Liver (tissue), 9 donors: Measurements from ENCODE around the gene ELAC1. TPM values are rescaled to one million over a fixed set of nuclear protein-coding genes. Genes with fewer than 3 reads are reported as not detected.

Source experiments
- DNase-seq: peaks from one replicate; pipeline ENCODE4 v3.0.0-alpha.2; 2017; ENCODE audit warnings: low spot score
- H3K27ac ChIP-seq, 2 donors: one replicate each; pipeline ENCODE4 v1.7.0; 2013; ENCODE audit warnings: inconsistent platforms in 2 of 2, low read length in 2 of 2, control low read depth in 1 of 2, low read depth in 1 of 2, mild to moderate bottlenecking in 1 of 2
- H3K27me3 ChIP-seq, 4 donors: one replicate each; pipeline versions ENCODE4 v1.6.1 to v1.7.0; 2013; ENCODE audit warnings: low read length in 3 of 4, inconsistent platforms in 1 of 4, mild to moderate bottlenecking in 1 of 4, moderate library complexity in 1 of 4; ENCODE audit not compliant: control insufficient read depth in 4 of 4, insufficient read depth in 4 of 4
- H3K36me3 ChIP-seq, 4 donors: one replicate each; pipeline versions ENCODE4 v1.6.1 to v1.7.0; 2013; ENCODE audit warnings: low read length in 3 of 4, mild to moderate bottlenecking in 3 of 4, low read depth in 1 of 4, moderate library complexity in 1 of 4; ENCODE audit not compliant: control insufficient read depth in 4 of 4, insufficient read depth in 3 of 4
- H3K4me1 ChIP-seq, 4 donors: one replicate each; pipeline versions ENCODE4 v1.6.1 to v1.7.0; 2013; ENCODE audit warnings: low read length in 3 of 4, mild to moderate bottlenecking in 3 of 4, moderate library complexity in 1 of 4; ENCODE audit not compliant: control insufficient read depth in 4 of 4, insufficient read depth in 4 of 4
- H3K4me3 ChIP-seq, 3 donors: one replicate each; pipeline versions ENCODE4 v1.6.1 to v1.7.0; 2013; ENCODE audit warnings: low read length in 3 of 3, control low read depth in 1 of 3, low read depth in 1 of 3, mild to moderate bottlenecking in 1 of 3
- H3K9ac ChIP-seq, 2 donors: one replicate each; pipeline ENCODE4 v1.7.0; 2013; ENCODE audit warnings: low read length in 2 of 2, mild to moderate bottlenecking in 2 of 2, moderate library complexity in 2 of 2, control low read depth in 1 of 2, low read depth in 1 of 2
- H3K9me3 ChIP-seq, 4 donors: one replicate each; pipeline versions ENCODE4 v1.6.1 to v1.7.0; 2013; ENCODE audit warnings: low read length in 3 of 4; ENCODE audit not compliant: control insufficient read depth in 4 of 4
- ATF3 ChIP-seq: IDR thresholded peaks from 2 replicates; pipeline ENCODE4 v1.6.1; 2016; ENCODE audit warnings: antibody characterized with exemption
- CTCF ChIP-seq: fragments of 150-350 bp; IDR thresholded peaks from 2 replicates; pipeline ENCODE4 v1.5.1; 2017; ENCODE audit warnings: improper control_type of control experiment, low read depth, low read length; ENCODE audit not compliant: missing input control
- EGR1 ChIP-seq, 2 donors: IDR thresholded peaks; 2 replicates each; pipeline ENCODE4 v1.6.1; 2016 to 2018; ENCODE audit warnings: antibody characterized with exemption in 2 of 2, low read depth in 2 of 2
- FOXA1 ChIP-seq: IDR thresholded peaks from 2 replicates; pipeline ENCODE4 v1.6.1; 2016; ENCODE audit warnings: antibody characterized with exemption
- FOXA2 ChIP-seq: IDR thresholded peaks from 2 replicates; pipeline ENCODE4 v1.6.1; 2016; ENCODE audit warnings: antibody characterized with exemption
- GABPA ChIP-seq, 2 donors: IDR thresholded peaks in 1 of 2; conservative IDR thresholded peaks in 1 of 2; 2 replicates each; pipeline ENCODE4 v1.6.1; 2016; ENCODE audit warnings: antibody characterized with exemption in 2 of 2, mild to moderate bottlenecking in 1 of 2, moderate library complexity in 1 of 2
- HNF4A ChIP-seq, 2 donors: conservative IDR thresholded peaks; 2 replicates each; pipeline ENCODE4 v1.6.1; 2016; ENCODE audit warnings: antibody characterized with exemption in 2 of 2, mild to moderate bottlenecking in 2 of 2
- HNF4G ChIP-seq: IDR thresholded peaks from 2 replicates; pipeline ENCODE4 v1.6.1; 2016; ENCODE audit warnings: antibody characterized with exemption
- JUND ChIP-seq, 2 donors: IDR thresholded peaks; 2 replicates each; pipeline ENCODE4 v1.6.1; 2016; ENCODE audit warnings: antibody characterized with exemption in 2 of 2
- MAX ChIP-seq: IDR thresholded peaks from 2 replicates; pipeline ENCODE4 v1.6.1; 2016; ENCODE audit warnings: antibody characterized with exemption
- NR2F2 ChIP-seq: IDR thresholded peaks from 2 replicates; pipeline ENCODE4 v1.6.1; 2016; ENCODE audit warnings: antibody characterized with exemption
- RAD21 ChIP-seq, 2 donors: IDR thresholded peaks; 2 replicates each; pipeline ENCODE4 v1.6.1; 2016; ENCODE audit warnings: antibody characterized with exemption in 2 of 2, mild to moderate bottlenecking in 2 of 2
- REST ChIP-seq: IDR thresholded peaks from 2 replicates; pipeline ENCODE4 v1.6.1; 2016; ENCODE audit warnings: antibody characterized with exemption, mild to moderate bottlenecking
- SP1 ChIP-seq: IDR thresholded peaks from 2 replicates; pipeline ENCODE4 v1.6.1; 2018; ENCODE audit warnings: antibody characterized with exemption, mild to moderate bottlenecking
- TAF1 ChIP-seq: conservative IDR thresholded peaks from 2 replicates; pipeline ENCODE4 v1.6.1; 2016; ENCODE audit warnings: antibody characterized with exemption, mild to moderate bottlenecking
- YY1 ChIP-seq: IDR thresholded peaks from 2 replicates; pipeline ENCODE4 v1.6.1; 2016; ENCODE audit warnings: antibody characterized with exemption, mild to moderate bottlenecking
- WGBS: extraction: QIAGEN DNeasy Blood & Tissue Kit; methylation state at CpG from one replicate; pipeline ENCODE4 v1.1.7; 2013; 5-methylcytosine and 5-hydroxymethylcytosine counted together
- polyA plus RNA-seq, 2 donors: library from polyadenylated mRNA; stranded (reverse) in 1 of 2; unstranded in 1 of 2; fragments of 200-250 nt in 1 of 2; fragments of >200 nt in 1 of 2; fragmentation: Nextera tagmentation in 1 of 2; extraction: Ambion mirVana in 1 of 2; gene quantifications; one replicate each; pipeline versions ENCODE4 v1.2.1 to v1.2.3, GENCODE V29; 2013 to 2015
- total RNA-seq, 2 donors: library from RNA; depleted of rRNA; stranded (reverse); fragments of >200 nt; gene quantifications; one replicate each; pipeline ENCODE4 v1.2.3, GENCODE V29; 2014
- donor health status: healthy.
- donor health status: healthy.
- donor health status: healthy.
- donor health status: healthy.
- donor health status: healthy.

ELAC1 gene
- total and polyA plus RNA-seq, 4 donors, result 4.9 to 10.2 (median 7.0) TPM

GRCh38 chr18:50938912-50939311, 28.9 kb upstream of the ELAC1 start:
- no peak for DNase-seq
- no peak overlapping the region for H3K9ac ChIP-seq
- no peak overlapping the region for H3K4me3 ChIP-seq
- H3K27me3 ChIP-seq, result no peaks in the 10 kb centered on the region
- peaks cover 0 to 5% (median 1%) of the 10 kb centered on the region in 4 donors for H3K36me3 ChIP-seq
- no peak for TF ChIP-seq FOXA1
- TF ChIP-seq SP1, result no peak
- TF ChIP-seq REST, result no peak
- no peak for TF ChIP-seq HNF4A (conservative IDR thresholded peaks at IDR 0.05)
- no peak for TF ChIP-seq FOXA2
- TF ChIP-seq RAD21 (IDR thresholded peaks at IDR 0.05), result no peak
- TF ChIP-seq ATF3, result no peak
- TF ChIP-seq CTCF, result no peak
- no peak for TF ChIP-seq JUND (IDR thresholded peaks at IDR 0.05)
- no peak for TF ChIP-seq MAX
- TF ChIP-seq TAF1, result no peak
- TF ChIP-seq HNF4G, result no peak
- TF ChIP-seq GABPA (IDR thresholded peaks at IDR 0.05 in 1 of 2, conservative IDR thresholded peaks at IDR 0.05 in 1 of 2), result no peak
- TF ChIP-seq EGR1 (IDR thresholded peaks at IDR 0.05; ENCODE audit: low read depth in 2 of 2), result no peak
- no peak for TF ChIP-seq YY1
- no peak for TF ChIP-seq NR2F2
- H3K4me1 ChIP-seq, result peaks cover 2 to 13% (median 5%) of the 10 kb centered on the region in 4 donors
- H3K27ac ChIP-seq, result no peak overlapping the region
- H3K9me3 ChIP-seq, result no peaks in the 10 kb centered on the region
- 89% methylated on average over 2 of the region's 2 CpGs for WGBS

GRCh38 chr18:50944245-50944932, 23.5 kb upstream of the ELAC1 start:
- peaks cover 2 to 8% (median 4%) of the 10 kb centered on the region in 4 donors for H3K36me3 ChIP-seq

More at GRCh38 chr18:50944245-50944932, 23.5 kb upstream of the ELAC1 start:
- no peak for DNase-seq
- Histone ChIP-seq H3K9ac (no peak overlapping the region), H3K4me1 (no peaks in the 10 kb centered on the region), H3K4me3 (no peak overlapping the region), H3K27me3 (no peaks in the 10 kb centered on the region), H3K27ac (no peak overlapping the region), H3K9me3 (no peaks in the 10 kb centered on the region)
- WGBS, result 88% methylated on average over 4 of the region's 4 CpGs
- TF ChIP-seq TAF1 (no peak), FOXA1 (no peak), RAD21 (IDR thresholded peaks at IDR 0.05) (no peak), FOXA2 (no peak), NR2F2 (no peak), MAX (no peak), JUND (IDR thresholded peaks at IDR 0.05) (no peak), CTCF (no peak), GABPA (IDR thresholded peaks at IDR 0.05 in 1 of 2, conservative IDR thresholded peaks at IDR 0.05 in 1 of 2) (no peak), REST (no peak), HNF4G (no peak)
